Measurements from ENCODE around the gene PLEKHN1. TPM values are rescaled to one million over a fixed set of nuclear protein-coding genes. Genes with fewer than 3 reads are reported as not detected.
"Not testable (repeated sequence)": the region's sequence is repeated elsewhere in the genome, so short reads cannot be mapped to it uniquely, and the experiment has no call there.

PLEKHN1 gene
- total RNA-seq, 2 donors from 2014 or later: 0.59 TPM; not detected in 1

DNA sequence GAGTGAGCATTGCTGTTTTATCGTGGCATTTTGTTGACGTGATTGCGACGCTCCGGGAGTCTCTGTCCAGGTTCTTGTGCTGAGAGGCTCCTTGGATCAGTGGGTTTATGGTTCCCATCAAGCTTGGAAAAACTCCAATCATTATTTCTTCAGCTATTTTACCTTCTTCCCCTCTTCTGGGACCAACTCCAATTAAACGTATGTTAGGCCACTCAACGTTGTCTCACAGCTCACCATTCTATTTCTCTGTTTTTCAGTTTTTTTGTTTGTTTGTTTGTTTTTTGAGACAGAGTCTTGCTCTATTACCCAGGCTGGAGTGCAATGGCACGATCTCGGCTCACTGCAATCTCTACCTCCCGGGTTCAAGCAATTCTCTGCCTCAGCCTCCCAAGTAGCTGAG lies 25.6 kb downstream of the PLEKHN1 start:
- no peaks in the 10 kb centered on the region for H3K4me1 ChIP-seq
- no peak for DNase-seq (ENCODE audit: low spot score)
- no peaks in the 10 kb centered on the region for H3K36me3 ChIP-seq
- TF ChIP-seq, protein P1, sequence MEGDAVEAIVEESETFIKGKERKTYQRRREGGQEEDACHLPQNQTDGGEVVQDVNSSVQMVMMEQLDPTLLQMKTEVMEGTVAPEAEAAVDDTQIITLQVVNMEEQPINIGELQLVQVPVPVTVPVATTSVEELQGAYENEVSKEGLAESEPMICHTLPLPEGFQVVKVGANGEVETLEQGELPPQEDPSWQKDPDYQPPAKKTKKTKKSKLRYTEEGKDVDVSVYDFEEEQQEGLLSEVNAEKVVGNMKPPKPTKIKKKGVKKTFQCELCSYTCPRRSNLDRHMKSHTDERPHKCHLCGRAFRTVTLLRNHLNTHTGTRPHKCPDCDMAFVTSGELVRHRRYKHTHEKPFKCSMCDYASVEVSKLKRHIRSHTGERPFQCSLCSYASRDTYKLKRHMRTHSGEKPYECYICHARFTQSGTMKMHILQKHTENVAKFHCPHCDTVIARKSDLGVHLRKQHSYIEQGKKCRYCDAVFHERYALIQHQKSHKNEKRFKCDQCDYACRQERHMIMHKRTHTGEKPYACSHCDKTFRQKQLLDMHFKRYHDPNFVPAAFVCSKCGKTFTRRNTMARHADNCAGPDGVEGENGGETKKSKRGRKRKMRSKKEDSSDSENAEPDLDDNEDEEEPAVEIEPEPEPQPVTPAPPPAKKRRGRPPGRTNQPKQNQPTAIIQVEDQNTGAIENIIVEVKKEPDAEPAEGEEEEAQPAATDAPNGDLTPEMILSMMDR (IDR thresholded peaks at IDR 0.05): no peak
- no peak overlapping the region for H3K27ac ChIP-seq
- H3K4me3 ChIP-seq: no peak overlapping the region
- no peaks in the 10 kb centered on the region for H3K27me3 ChIP-seq
- H3K9me3 ChIP-seq: peaks cover 0 to 11% of the 10 kb centered on the region in 2 donors

DNA sequence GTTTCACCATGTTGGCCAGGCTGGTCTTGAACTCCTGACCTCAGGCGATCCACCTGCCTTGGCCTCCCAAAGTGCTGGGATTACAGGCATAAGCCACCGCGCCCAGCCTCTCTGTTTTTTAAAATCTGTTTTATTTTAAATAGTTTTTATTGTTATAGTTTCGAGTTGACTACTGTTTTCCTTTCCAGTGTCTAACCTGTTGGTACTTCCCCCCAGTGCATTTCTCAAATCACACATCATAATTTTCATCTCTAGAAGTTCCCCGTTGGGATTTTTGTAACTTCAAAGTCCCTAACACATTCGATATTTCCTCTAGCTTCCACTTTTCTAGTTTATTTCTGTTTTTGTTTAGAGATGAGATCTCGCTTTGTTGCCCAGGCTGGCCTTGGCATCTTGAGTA lies 26.1 kb downstream of the PLEKHN1 start:
- DNase-seq (ENCODE audit: low spot score): no peak
- Histone ChIP-seq H3K9me3 (peaks cover 0 to 11% of the 10 kb centered on the region in 2 donors), H3K36me3 (no peaks in the 10 kb centered on the region), H3K27ac (no peak overlapping the region), H3K4me1 (no peaks in the 10 kb centered on the region), H3K4me3 (no peak overlapping the region), H3K27me3 (no peaks in the 10 kb centered on the region)
- TF ChIP-seq, protein P1 (IDR thresholded peaks at IDR 0.05): no peak

DNA sequence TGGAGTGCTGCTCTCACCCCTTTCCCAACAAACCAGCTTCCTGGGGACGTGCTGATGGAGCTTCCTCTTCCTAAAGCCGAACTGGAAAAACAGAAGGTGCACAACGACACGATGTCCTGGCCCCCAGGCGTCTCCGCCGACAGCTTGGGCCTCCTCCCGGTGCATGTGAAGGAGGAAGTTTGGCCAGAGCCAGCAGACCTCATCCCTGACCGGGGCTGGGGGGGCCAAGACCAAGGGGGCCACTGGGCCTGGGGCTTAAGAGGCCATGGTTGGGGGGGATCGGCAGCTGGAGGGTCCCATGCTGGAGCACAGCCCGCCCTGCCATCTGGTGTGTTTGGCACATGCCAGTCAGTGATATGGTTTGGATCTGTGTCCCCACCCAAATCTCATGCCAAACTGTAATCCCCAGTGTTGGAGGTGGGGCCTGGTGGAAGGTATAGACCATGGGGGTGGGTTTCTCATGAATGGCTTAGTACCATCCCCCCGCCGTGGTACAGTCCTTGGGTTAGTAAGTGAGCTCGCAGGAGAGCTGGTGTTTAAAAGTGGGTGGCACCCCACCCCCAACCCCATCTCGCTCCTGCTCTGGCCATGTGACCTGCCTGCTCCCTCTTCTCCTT lies 27.2 kb downstream of the PLEKHN1 start:
- Histone ChIP-seq H3K36me3 (no peaks in the 10 kb centered on the region), H3K27me3 (no peaks in the 10 kb centered on the region), H3K4me1 (peaks cover 0 to 10% of the 10 kb centered on the region in 2 donors), H3K4me3 (no peak overlapping the region), H3K9me3 (peaks cover 0 to 11% of the 10 kb centered on the region in 2 donors), H3K27ac (no peak overlapping the region)
- TF ChIP-seq, protein P1 (IDR thresholded peaks at IDR 0.05): no peak
- no peak for DNase-seq (ENCODE audit: low spot score)

DNA sequence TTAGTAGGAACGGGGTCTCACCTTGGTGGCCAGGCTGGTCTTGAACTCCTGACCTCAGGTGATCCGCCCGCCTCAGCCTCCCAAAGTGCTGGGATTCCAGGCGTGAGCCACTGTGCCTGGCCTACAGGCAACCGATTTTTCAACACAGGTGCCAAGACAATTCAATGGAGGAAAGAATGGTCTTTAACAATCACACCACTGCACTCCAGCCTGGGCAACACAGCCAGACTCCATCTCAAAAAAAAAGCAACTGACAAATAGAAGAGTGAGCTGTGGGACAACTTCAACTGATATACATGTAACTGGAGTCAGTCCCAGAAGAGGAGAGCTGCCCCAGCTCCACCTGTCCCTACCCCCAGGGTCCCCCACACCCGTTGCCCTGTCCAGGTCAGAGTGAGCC lies 28.3 kb downstream of the PLEKHN1 start:
- Histone ChIP-seq H3K9me3 (peaks cover 0 to 11% of the 10 kb centered on the region in 2 donors), H3K4me1 (peaks cover 0 to 20% of the 10 kb centered on the region in 2 donors)
- H3K36me3 ChIP-seq; H3K4me3 ChIP-seq; H3K27me3 ChIP-seq; H3K27ac ChIP-seq; DNase-seq (ENCODE audit: low spot score): not testable (repeated sequence)

GRCh38 chr1:995665-996633 lies 29.7 kb downstream of the PLEKHN1 start:
- no peak for DNase-seq (ENCODE audit: low spot score)
- peaks cover 0 to 11% of the 10 kb centered on the region in 2 donors for H3K9me3 ChIP-seq
- H3K4me1 ChIP-seq: peaks cover 0 to 29% of the 10 kb centered on the region in 2 donors
- no peaks in the 10 kb centered on the region for H3K27me3 ChIP-seq
- H3K36me3 ChIP-seq: no peaks in the 10 kb centered on the region
- TF ChIP-seq, protein P1 (IDR thresholded peaks at IDR 0.05): no peak
- H3K27ac ChIP-seq: no peak overlapping the region
- no peak overlapping the region for H3K4me3 ChIP-seq
